ENCODE results near the gene FAM222B.

Gene FAM222B

GRCh38 chr17:28773736-28774135 lies 68.9 kb downstream of the FAM222B start:
- no peak for DNase-seq (ENCODE audit: low spot score)

DNA sequence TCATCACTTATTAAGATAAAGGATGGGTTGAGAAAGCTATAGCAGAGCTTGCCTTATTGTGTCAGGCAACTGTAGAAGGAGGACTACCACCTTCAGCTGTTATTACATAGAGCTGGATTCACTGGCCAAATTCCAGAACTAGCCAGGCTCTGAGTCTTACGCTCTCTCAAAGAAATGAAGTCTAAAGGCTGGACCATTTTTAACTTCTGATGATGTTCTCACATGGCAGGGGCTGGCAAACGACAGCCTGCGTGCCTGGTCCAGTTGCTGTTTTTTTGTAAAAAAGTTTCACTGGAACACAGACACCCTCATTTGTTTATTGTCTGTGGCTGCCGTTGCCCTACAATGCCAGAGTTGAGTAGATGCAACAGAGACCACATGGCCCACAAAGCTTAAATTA lies 77.6 kb downstream of the FAM222B start:
- no peak for DNase-seq (ENCODE audit: low spot score)

- DNase-seq (ENCODE audit: low spot score): peak; percentile 71
Measured at GRCh38 chr17:28763804-28764266, 78.8 kb downstream of the FAM222B start.

GRCh38 chr17:28763137-28763799 lies 79.3 kb downstream of the FAM222B start:
- DNase-seq (ENCODE audit: low spot score): no peak

DNA sequence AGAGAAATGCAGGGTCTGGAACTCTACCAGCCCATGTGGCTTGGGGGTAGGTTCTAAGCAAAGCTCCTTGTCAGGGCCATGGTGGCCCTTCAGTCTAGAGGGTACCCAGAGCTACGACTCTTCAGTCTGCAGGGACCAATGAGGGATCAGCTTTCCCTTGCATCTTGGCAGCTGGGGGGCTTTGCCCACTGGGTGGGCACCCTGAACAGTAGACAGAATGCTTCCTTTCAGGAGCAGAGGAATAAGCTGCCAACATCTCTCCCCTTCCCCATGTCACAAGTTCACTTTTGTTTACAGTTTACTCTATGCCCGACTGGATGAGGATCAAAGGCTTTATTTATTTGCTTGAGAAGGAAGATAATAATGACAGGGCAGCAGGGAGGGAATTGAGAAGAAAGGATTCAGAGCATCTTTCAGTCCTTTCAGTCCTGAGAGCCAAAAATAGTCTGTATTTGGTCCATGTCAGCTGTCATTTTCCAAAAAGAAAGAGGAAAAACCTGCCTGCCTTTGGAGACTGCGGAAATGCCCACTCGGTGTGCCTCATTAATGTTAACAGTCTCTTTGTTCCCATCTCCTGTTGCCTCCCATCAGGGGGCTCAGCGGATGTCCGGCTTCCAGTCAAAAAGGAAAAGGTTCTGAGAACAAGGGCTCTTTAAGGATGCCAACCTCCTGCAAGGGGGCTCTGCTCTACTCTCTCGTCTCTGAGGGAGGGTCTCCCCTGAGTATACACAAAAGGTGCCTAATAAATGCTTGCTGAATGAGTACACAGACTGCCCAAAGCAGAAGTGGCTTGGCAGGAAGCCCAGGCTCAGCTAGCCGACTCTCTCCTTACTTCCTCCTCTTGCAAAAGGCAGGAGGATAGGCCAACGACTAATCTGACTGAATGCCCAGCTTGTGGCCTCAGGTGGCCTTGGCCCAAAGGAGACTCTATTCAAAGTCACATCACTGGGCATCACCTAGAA lies 81.7 kb downstream of the FAM222B start:
- no peak for DNase-seq (ENCODE audit: low spot score)

- DNase-seq (ENCODE audit: low spot score): no peak
Measured at GRCh38 chr17:28759256-28759865, 83.2 kb downstream of the FAM222B start.

DNA sequence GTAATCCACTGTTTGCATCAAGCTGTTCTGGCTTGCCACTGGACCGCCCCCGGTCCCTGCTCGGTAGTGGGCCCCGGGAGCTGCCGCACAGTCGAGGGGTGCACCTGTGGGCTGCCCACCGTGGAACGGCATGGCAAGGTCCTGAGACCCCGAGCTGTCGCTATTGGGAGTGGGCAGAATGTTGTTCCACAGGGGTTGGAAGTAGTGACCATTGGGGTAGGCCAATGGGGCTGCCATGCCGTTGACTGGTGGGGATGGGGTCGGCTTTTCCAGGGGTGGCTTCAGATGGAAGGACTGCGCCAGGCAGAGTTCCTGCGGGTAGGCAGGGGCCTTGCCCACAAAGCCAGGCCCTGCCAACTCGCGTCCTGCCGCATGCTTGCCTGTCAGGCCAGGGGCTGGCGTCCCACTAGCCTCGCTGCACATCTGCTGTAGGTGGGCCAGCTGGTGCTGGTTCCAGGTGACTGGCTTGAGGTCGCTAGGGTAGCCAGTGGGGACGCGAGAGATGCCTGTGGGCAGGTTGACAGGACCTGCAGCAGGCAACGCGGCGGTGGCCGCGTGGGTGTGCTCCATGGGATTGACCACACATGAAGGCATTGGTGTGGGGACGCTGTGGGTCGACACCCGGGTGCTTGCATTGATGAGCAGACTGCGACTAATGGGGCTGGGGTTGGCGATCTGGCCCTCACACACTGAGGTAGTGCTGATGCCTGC lies 84.0 kb downstream of the FAM222B start:
- DNase-seq (ENCODE audit: low spot score): no peak

DNA sequence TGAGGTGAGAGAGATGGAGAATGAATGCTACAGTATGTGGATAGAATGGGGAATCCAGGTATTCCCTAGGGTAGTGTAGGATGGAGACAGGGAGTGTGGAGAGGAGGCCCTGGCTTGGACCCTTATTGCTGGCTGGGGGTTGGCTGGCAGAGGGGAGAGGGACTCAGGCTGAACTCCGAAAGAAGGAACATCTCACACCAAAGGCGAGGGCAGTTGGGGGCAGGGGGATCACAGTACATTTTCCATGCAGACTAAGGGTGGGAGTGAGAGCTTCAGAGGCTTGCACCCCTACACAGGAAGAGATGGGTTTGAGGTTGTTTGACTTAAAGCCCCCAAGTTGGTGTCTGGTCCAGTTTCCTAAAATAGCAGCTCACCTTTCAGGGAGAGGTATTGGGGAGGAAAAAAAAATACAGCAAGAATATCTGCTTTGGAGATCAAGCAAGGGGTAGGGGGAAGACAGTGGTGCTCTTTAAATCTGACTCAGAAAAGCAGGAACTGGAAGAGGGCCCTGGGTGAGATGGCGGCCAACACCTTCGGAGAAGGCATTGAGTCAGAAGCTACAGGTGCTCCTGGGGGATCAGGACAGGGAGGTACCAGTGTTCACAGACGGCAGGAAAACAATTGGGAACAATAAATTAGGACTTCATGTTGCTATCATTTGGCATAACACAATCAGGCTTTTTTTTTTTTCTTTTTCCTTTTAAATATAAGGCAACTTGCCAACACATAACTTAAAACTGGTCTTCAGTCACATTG lies 86.4 kb downstream of the FAM222B start:
- no peak for DNase-seq (ENCODE audit: low spot score)

GRCh38 chr17:28755486-28755885 lies 87.1 kb downstream of the FAM222B start:
- no peak for DNase-seq (ENCODE audit: low spot score)

- no peak for DNase-seq (ENCODE audit: low spot score)
Measured at GRCh38 chr17:28751600-28752366, 90.8 kb downstream of the FAM222B start.

DNA sequence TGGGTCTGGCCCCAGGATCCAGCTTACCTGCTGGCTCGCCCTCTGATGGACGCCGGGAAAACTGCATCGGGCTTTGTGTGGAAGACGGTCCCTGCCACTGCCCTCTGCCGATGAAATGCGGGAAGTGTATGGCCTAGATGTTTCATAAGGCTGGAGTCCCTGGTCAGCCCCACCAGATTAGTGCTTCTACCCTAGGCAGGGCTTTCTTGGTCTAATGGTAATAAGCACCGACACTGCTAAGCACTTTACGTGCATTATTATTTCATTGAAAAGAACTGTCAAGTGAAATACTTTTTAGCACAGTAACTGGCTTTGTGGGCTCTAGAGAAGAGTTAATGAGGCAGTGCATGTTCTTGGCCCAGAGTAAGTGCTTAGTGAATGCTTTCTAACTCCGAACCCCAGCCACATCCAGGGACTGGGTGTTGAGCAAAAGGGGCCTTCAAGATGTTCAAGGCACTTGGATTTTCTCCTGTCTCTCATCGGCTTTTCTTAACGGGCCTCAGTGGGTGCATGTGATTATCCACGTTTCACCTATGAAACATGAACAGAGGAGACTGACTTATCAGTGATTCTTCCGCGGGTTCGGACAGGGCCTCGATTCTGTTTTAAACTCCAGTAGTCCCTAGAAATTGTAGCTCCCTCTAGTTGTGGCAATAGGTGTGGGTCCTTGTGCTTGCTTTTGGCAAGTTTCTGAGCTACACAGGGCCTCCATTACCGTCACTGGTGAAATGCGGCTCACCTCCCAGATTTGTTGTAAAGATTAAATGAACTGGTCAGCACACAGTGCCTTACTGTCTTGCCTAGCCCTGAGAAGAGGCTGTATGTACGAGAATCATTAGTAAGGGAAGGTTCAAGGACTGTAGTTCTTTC lies 92.2 kb downstream of the FAM222B start:
- DNase-seq (ENCODE audit: low spot score): peak; percentile 83

DNA sequence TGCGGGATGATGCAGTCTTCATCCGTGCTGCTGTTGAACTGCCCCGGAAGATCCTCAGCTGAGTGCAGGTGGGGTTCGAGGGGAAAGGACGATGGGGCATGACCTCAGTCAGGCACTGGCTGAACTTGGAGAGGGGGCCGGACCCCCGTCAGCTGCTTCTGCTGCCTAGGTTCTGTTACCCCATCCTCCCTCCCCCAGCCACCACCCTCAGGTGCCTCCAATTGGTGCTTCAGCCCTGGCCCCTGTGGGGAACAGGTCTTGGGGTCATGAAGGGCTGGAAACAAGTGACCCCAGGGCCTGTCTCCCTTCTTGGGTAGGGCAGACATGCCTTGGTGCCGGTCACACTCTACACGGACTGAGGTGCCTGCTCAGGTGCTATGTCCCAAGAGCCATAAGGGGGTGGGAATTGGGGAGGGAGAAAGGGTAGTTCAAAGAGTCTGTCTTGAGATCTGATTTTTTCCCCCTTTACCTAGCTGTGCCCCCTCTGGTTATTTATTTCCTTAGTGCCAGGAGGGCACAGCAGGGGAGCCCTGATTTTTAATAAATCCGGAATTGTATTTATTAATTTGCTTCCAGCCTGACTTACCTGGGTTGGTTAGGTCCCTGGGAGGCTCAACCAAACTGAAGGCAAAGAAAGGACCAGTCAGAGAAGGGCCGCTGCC lies 92.9 kb downstream of the FAM222B start:
- DNase-seq (ENCODE audit: low spot score): no peak

- DNase-seq (ENCODE audit: low spot score): no peak
Measured at GRCh38 chr17:28748852-28749515, 93.6 kb downstream of the FAM222B start.

GRCh38 chr17:28747801-28748750 lies 94.5 kb downstream of the FAM222B start:
- no peak for DNase-seq (ENCODE audit: low spot score)

DNA sequence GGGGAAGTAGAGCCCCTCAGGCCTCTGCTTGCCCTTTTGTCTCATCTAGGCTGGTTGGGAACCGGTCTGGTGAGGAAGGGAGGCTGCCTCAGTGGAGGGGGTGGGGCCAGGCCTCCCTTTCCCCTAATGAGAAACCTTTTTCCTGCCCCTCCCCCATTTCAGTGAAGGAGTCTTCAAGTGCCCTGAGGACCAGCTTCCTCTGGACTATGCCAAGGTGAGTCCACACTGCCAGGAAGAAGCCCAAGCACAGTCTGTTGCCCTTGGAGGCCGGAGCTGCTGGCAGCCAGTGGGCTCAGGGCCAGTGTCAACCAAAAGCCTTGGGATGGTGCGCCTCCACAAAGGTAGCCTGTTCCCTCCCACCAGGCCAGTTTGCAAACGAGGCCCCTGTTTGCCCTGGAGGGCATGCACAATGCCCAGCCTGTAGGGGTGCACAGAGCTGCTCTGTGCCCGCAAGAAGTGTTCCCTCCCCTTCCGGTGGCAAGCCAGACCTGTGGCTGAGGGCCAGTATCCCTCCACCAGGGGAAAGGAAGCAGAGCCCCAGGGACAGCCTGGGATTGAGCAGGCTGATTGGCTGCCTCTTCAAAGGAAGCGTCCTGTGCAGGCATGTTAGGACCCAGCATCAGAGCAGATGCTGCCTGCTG lies 95.4 kb downstream of the FAM222B start:
- no peak for DNase-seq (ENCODE audit: low spot score)

DNA sequence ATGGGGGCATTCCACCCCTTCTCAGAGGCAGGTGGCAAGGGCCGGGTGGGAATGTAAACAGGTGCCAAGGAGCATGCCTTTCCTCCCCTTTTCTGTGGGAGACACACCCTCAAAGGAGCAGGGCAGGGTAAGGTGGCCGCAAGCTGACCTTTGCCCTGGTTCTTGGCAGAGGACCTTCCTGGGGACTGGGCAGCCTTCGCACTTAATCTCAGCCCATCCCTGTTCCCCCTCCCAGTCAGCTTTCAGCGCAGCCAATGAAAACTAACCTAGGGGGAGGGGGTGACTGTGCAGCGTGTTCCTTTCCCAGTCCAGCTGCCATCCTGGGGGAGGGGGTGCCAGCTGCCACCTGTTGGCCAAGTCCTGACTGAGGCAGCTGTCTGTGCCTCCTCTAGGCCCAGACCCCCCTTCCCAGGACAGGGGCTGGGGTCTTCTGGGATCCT lies 96.0 kb downstream of the FAM222B start:
- DNase-seq (ENCODE audit: low spot score): no peak

All from germinal center (tissue), 1 donor.